ENCODE data around the gene LRRC49.
"Not testable (repeated sequence)": the region's sequence is repeated elsewhere in the genome, so short reads cannot be mapped to it uniquely, and the experiment has no call there.

Gene LRRC49, protein sequence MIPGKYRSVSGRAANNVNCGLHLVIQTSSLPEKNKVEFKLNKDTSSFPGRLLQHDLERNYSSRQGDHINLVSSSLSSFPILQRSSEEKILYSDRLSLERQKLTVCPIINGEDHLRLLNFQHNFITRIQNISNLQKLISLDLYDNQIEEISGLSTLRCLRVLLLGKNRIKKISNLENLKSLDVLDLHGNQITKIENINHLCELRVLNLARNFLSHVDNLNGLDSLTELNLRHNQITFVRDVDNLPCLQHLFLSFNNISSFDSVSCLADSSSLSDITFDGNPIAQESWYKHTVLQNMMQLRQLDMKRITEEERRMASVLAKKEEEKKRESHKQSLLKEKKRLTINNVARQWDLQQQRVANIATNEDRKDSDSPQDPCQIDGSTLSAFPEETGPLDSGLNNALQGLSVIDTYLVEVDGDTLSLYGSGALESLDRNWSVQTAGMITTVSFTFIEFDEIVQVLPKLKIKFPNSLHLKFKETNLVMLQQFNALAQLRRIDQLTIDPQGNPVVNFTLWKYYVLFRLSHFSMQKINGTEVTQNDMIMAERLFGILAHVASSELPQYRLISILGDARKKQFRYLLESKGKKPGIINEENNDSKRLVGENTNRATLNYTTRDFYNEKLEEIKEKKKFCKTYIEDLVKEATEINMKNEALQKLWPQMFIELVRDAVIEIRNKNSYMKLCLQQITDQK

DNA sequence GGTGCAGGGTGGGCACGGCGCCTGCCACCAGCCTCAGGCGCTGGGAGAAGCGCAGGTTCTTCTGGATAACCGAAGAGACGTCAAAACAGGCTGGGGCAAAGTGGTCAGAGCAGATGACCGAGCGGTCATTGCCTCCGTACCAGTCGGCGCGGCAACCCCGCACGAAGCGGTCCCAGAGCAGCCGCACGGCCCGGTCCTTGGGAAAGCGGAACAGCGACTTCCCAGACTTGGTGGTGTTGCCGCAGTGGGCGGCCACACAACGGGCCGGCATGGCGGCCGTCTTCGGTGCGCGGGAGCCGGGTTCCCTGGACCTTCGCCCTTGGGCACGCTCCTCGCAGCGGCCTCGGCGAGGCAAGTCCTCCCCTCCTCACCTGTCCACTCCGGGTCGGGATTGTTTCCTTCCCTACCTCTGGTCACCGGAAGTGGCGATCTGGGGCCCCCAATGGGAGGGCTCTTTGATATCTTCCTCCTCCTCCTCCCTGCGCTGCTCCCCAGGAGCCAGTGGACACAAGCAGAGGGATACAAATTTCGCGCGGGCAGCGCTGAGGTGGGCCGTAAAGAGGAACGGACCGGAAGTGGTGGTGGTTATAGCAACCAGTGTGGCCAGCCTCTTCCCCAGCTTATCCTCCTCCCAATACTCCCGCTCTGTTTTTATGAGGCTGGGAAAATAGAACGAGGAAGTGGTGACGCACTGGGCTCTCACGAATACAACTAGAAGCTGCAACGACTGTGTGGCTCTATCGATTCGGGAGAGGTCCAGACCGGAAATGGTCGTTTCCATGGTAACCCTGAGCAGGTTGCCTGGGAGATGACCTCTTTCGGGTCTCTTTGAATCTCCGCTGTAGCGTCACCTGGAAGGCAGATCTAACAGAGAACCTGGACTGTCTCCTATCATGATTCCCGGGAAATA lies at the start of gene LRRC49, which contains the start of gene THAP10:
Gene LRRC49 (plus strand): TSS at position 825 of the 910 bp plus-strand sequence. CDS start 69 bp downstream, at position 894.
Gene THAP10 (minus strand): TSS at position 432 of the 910 bp plus-strand sequence. CDS start 161 bp downstream, at position 271.
- ATAC-seq: peak in 1 of 2 donors; percentile 51

DNA sequence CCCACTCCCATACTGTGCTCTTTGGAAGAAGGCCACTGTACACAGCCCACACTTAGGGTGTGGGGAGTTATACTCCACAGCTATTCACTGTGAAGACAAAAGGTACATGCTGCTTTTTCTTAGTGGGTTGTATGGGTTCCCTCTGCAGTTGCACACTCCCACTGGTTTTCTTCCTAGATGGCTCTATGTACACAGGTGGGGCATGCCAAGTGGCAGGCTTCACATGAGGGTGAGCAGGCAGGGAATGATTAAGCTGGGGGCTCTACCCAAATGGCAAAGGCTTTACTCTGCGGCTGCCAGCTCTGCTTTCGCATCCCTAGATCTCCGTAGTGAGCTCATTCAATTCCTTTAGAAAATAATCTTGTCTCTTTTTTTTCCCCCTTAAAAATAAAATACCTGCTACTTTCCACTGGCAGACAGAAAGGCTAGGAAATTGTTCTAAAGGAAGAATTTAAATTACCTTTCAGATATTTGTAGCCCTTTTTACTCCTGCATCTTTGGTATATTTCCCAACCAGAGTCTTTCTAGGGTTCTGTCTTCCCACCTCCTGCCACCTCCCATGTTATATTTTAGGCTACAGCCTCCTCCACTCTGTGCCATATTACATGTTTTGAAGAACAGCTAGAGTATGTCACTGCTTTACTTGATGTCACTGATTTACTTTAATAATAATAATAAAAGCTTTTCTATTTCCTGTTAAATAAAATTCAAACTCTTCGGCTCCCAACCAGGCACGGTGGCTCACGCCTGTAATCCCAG lies 46.8 kb upstream of the LRRC49 start:
- no peak for ATAC-seq

DNA sequence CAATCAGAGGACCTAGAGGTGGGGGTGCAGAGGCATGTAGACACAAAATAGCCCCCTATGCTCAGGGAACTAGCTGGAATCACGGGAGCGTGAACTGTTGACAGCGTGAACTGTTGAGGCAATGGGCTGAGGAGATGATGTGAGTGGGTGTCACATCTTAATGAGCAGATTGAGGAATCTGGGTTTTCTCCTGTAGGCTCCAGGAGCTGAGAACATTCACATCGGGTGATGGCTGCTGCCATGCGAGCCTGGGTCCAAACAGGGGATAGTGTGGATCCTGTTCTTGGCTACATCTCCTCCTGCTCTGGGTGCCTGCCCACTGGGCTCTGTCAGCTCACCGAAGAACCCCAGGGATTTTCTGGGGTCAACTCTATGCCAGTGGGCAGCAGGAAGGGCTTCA lies 40.7 kb upstream of the LRRC49 start:
- ATAC-seq: no peak

DNA sequence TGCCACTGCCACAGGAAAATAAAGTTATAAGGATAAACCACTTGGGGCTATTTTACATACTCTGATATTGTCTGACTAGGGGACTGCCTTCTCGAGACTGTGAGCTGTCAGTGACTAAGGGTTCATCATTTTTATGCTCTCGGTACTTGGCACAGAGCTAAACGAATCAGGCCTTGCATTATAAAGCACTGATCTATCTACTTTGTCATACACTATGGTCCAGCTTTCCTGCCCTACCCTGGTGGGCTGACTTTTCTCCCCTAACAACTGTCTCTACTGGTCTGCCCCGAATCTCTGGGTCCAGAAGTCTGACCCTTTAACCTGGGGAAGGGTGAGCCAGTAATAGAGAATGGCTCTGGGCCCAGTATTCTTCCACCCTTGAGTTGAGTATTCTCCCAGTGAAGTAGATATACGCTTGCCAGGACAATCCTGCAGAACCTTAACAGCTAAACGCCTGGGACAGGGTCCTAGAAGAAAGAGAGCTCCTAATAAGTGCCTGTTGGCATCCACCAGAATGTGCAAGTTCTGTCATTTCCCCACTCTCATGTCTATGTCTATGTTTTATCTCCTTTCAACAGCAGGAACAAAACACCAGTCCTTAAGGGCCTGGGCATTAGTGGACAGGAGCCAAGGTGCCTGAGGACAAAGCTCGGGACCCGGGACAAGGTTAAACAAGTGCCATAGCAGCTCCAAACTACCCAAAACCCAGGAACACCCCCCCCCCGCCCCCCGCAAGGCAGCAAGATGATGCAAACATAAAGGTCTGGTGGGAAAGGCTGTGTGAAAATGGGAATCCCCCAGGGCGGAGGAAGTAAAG lies 39.9 kb upstream of the LRRC49 start:
- ATAC-seq: no peak

DNA sequence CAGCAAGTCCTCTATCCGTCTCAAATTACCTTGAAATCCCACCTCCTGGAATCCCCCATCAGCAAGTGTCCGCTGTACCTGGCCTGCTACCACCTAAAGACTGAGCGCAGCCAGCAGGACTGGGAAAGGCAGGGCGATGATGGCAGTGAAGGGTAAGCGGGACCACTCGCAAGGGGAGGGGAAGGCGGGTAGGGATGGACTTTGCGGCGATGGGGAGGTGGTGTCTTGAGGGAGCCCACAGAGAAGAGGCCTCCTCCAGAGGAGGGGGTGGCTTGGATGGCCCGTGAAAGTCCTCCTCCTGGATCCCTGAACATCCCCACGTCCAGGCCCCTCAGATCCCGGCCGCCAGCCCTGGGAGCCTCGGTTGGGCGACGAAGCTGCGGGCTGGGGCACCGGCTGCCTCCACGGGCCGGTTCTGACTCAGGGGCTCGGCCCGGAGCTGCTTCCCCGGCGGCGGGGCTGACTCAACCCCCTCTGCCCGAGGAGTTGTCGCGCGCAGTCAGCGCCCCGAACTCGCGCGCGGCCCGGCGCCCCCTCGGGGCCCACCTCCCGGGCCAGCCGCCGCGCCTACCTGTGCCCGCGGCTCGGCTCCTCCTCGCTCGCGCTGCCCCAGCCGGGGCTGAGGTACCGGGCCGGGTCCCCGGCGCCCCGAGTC lies 39.2 kb upstream of the LRRC49 start:
- peak; percentile 30 to 32 for ATAC-seq

DNA sequence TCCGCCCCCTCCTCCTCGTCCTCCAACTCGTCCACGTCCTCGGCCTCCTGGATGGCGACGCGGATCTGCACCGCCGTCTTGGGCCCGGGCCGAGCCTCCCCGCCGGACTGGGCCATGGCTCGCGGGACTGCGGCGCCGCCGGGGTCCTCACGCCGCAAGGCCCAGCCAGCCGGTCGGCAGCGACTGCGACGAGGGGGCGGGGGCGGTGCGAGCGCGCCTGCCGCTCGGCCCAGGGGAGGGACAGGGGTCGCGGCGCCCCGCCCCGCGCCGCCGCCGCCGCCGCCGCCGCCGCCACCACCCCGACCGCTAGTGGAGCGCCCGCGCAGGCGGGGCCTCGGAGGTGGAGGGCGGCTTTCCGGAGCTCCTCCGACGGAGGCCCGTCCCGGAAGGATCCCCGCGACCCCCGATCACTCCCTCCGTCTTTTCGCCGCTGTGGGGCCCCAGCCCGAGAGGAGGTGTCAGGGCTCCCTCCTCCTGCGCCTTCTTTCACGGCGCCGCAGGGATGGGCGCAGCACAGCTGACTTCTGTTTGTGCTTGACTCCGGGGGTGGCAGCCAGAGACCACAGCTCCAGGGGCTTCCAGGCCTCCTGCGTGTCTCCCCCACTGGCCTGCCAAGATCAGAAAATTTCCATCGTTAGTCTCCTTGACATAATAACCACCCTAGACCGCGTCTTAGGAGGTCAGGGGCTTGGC lies 38.5 kb upstream of the LRRC49 start, which contains the start of gene LARP6:
Gene LARP6 (minus strand): TSS at position 185 of the 693 bp plus-strand sequence. CDS start 69 bp downstream, at position 116.
- peak; percentile 20 to 44 for ATAC-seq

DNA sequence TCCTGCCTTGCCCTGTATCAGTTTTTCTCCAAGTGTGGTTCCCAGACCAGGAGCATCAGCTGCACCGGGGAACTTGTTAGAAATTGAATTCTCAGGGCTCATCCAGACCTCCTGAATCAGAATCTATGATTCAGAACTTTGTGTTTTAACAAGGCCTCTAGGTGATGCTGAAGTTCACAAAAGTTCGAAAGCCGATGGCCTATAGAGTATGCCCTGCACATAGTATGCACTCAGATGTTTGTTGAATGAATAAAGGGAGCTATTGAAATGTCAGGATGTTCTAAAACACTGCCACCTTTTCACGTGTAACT lies 38.0 kb upstream of the LRRC49 start:
- no peak for ATAC-seq

DNA sequence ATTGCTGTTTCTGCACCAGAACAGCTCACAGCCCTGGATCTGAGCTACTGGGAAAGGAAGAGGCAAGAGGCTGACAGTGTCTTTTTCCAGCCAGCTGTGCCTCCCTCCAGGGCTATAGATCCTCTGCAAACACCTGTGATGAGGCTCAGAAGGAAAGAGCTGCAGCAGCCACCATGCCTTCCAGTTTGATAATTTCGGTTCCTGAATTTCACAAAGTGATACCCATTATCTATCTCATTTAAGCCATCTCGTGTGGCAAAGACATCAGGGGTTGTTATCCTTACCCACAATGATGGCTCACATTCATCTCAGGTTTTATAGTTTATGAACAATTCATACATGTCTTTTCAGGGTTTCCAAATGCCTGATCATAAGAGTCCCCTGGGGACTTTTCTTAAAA lies 36.9 kb upstream of the LRRC49 start:
- no peak for ATAC-seq

DNA sequence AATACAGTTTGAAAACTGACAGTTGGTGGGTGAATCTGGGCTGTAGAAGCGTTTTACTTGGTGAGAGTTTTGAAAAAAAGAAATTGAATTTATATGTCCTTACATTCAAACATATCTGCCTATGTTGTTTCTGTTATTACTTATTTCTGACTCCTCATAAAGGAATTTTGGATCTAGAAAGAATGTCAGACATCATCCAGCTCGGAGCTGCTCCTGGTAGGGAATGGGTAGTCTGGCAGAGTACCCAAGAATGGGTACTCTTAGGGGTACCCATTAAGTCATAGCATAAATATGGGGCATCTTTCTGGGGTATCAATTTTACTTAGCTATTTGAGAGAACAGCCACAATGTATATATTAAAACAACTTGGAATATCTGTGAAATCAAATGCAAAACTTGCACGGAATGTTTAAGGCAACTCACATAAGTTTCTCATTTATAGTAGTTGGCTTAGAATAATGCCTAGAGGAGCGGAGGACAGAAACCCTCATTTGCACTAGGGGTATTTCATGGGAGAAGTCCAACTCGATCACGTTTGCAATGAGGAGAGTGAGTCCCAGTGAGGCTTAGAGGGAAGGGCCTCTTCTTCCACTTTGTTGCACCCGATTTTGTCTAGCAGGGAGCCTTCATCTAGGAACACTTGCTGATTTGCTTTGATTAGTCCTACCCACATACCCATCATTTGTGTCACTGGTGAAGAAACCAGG lies 36.3 kb upstream of the LRRC49 start:
- ATAC-seq: no peak

DNA sequence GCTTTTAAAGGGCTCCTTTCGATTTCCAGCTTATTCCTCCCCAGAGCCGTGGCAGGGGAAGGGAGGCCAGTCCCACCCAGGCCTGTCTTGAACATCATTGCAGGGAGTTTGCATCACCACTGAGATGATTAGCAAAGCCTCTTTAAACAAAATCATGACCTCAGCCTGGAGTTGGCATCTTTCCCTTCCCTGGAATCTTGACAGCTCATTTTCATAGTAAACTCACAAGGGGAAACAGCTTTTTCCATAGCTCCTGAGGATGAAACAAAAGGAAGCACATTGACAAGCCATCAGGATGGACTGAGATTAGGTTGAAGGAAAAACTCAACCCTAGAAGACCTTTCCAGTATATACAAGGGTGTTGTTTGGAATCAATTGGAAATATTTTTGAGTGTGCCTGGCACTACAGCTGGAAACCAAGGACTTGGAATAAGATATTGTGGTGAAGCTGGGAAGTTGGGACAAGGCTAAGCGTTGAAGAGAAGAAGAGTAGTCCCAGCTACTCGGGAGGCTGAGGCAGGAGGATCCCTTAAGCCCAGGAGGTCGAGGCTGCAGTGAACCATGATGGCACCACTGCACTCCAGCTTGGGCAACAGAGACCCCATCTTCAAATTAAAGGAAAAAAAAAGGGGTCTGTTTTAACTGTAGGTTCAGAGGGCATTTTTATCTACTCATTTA lies 35.6 kb upstream of the LRRC49 start:
- no peak for ATAC-seq

DNA sequence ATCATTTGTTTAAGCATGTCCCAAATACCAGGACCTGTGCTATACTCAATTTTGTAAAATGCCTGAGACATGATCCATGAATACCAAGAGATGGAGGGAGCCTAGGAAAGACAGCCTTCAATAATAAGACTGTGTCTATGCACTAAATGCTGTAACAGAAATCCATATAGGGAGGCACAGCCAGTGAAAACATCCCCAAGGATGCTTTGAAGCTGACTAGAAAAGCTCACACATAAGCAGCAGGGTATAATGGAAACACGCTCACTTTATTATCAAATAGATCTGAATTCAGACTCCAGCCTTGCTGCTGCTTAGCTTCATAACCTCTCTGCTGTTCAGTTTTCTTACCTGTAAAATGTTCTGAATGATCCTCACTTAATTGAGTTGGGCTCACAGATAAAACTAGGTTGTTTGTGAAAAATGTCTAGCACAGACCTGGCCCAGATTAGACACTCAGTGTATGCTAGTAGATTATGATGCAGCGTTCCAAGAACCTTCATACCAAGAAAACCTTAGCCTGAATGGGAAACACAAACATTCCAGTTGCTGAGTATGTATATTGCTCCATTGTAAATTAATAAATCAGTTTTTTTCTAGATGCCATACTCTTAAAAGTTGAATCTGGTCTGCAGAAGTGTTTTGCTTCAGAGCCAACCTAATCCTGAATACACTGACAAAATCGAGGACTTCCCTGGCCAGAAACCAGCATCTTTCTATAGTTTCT lies 34.9 kb upstream of the LRRC49 start:
- ATAC-seq: no peak

DNA sequence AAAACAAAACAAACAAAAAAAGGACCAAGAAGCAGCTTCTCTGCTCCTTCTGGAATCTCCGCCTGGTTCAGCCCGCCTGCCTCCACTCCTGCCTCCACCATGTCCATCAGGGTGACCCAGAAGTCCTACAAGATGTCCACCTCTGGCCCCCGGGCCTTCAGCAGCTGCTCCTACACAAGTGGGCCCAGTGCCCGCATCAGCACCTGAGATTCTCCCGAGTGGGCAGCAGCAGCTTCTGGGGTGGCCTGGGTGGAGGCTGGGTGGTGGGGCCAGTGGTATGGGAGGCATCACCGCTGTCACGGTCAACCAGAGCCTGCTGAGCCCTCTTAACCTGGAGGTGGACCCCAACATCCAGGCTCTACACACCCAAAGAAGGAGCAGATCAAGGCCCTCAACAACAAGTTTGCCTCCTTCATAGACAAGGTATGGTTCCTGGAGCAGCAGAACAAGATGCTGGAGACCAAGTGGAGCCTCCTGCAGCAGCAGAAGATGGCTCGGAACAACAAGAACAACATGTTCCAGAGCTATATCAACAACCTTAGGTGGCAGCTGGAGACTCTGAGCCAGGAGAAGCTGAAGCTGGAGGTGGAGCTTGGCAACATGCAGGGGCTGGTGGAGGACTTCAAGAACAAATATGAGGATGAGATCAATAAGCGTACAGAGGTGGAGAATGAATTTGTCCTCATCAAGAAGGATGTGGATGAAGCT lies 33.9 kb upstream of the LRRC49 start:
- ATAC-seq: not testable (repeated sequence)

DNA sequence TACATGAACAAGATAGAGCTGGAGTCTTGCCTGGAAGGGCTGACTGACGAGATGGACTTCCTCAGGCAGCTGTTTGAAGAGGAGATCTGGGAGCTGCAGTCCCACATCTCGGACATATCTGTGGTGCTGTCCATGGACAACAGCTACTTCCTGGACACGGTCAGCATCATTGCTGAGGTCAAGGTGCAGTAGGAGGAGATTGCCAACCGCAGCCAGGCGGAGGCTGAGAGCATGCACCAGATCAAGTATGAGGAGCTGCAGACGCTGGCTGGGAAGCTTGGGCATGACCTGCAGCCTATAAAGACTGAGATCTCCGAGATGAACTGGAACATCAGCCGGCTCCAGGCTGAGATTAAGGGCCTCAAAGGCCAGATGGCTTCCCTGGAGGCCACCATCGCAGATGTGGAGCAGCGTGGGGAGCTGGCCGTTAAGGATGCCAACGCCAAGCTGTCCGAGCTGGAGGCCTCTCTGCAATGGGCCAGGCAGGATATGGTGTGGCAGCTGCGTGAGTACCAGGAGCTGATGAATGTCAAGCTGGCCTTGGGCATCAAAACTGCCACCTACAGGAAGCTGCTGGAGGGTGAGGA lies 33.2 kb upstream of the LRRC49 start:
- no peak for ATAC-seq

DNA sequence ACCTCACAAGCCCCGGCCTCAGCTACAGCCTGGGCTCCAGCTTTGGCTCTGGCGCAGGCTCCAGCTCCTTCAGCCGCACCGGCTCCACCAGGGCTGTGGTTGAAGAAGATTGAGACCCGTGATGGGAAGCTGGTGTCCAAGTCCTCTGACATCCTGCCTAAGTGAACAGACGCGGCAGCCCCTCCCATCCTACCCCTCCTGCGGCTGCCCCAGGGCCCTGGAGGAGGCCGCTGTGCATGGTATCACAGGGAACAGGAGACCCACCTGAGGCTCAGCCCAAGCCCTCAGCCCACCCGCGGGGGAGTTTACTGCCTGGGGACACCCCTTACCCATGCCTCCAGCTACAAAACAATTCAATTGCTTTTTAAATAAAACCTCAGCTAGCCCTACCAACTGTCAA lies 32.6 kb upstream of the LRRC49 start:
- ATAC-seq: no peak

DNA sequence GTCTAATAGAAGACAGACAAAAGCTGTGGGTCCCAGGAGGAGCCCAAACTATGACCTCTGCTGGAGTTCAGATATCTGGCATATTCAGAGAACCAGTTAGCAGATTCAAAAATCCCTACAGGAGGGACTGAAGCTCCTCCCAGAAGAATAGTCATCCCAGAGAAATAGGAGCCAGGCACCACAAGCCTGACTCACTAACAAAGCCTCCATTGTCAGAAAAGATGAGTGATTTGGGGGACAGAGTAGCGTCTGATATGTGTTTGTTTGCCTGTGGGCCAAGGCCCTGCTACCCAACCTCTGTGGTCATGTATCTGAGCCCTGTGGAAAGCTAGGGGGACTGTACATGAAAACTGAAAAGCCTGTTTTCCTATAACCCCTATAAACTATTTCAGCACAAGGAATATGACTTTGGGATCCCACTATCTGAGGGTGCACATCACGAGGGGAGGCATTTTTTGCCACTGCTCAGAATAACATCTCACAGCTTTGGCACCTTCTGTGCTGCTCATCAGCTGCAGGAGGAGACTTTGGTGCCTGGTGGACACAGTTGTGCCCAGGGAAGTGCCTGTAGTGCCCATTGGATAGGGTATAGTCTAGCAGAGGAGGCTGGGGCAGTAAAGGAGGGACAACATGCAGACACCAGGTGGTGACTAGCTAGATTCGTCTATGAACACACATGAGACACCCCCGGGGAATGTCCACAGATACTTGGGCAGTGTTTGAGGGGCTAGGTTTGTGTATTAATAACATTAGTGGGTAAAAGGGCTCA lies 29.0 kb upstream of the LRRC49 start:
- no peak for ATAC-seq

DNA sequence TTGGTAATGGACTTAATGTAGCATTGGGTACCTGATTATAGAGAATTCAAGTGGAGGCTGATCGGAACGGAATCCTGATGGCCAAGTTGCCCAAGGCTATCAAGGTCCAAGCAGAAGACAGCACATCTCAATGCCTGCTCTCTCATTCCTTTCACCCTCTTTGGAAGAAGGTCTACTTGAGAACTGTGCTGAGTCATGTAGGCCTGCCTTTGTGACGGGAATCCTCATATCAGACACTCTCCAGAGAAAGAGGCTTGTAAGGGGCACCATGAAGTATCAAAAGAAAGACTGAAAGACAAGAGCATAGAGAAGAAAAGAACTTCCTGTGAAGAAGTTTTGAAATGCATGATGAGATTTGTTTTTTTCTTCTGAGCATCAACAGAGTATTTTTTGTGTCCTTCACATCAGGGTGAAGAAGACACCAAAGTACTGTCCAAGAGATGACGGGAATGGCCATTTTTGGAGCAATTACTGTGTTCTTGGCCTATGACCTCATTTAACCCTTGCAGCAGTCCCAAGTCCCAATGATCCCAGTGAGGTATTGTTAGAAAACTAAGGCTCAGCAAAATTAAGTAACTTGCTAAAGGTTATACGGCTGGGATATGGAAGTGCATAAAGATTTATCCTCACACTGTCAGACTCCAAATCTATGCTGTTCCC lies 25.5 kb upstream of the LRRC49 start:
- ATAC-seq: no peak
